ENCODE measurements around the gene JUNB.

JUNB gene

GRCh38 chr19:12779162-12779993 is 11.9 kb upstream of the JUNB start:
- ChIA-PET POLR2A (interaction anchor here (3.3 kb wide), 1 partner anchor 13 kb away, joined by 42 read pairs; the partner anchor contains the start of gene JUNB), CTCF (interaction anchor here (0.7 to 11.4 kb wide), 5 partner anchors 14 to 59 kb away, joined by 3 to 234 read pairs (median 14); partner anchors contain the start of genes JUNB, PRDX2 and THSD8)
- Histone ChIP-seq H3K4me3 (ENCODE audit: low read depth, low read length) (no peak overlapping the region), H3K4me1 (ENCODE audit: control insufficient read depth, insufficient read depth, low read length) (peaks cover 6% of the 10 kb centered on the region; the same call in 1 of the 2 replicates), H3K36me3 (ENCODE audit: control insufficient read depth in 2 of 2, insufficient read depth in 1 of 2, low read length in 2 of 2) (no peaks in the 10 kb centered on the region), H3K27ac (ENCODE audit: extremely low read depth, low read depth, low read length) (no peak overlapping the region), H3K9me3 (ENCODE audit: control insufficient read depth, insufficient read depth, low read depth, low read length) (no peaks in the 10 kb centered on the region)
- TF ChIP-seq SCRT2 (tag by site-specific recombination; IDR thresholded peaks at IDR 0.05) (peak; percentile 82), ZNF692 (tag by site-specific recombination; IDR thresholded peaks at IDR 0.05) (peak; percentile 29; the same call in 1 of the 2 replicates), ZNF341 (tag by site-specific recombination; IDR thresholded peaks at IDR 0.05; ENCODE audit: low read depth) (peak; percentile 33), ZNF146 (tag by site-specific recombination; IDR thresholded peaks at IDR 0.05) (no peak), GLIS2 (tag by site-specific recombination; IDR thresholded peaks at IDR 0.05) (peak; percentile 65), ZNF335 (tag by site-specific recombination; conservative IDR thresholded peaks at IDR 0.05) (peak; percentile 55), GLIS1 (tag by site-specific recombination; IDR thresholded peaks at IDR 0.05) (peak; percentile 90), CTCF (tag by site-specific recombination; IDR thresholded peaks at IDR 0.05) (peak; percentile 75), ZIC2 (tag by site-specific recombination; IDR thresholded peaks at IDR 0.05) (peak; percentile 80), ZNF600 (tag by site-specific recombination; IDR thresholded peaks at IDR 0.05) (peak; percentile 61), KLF7 (tag by site-specific recombination; IDR thresholded peaks at IDR 0.05; ENCODE audit: borderline replicate concordance) (no peak), PATZ1 (tag by site-specific recombination; IDR thresholded peaks at IDR 0.05) (peak; percentile 72), ZNF514 (tag by site-specific recombination; IDR thresholded peaks at IDR 0.05) (no peak)

GRCh38 chr19:12782174-12782423 is 9.2 kb upstream of the JUNB start:
- Histone ChIP-seq H3K4me3 (ENCODE audit: low read depth, low read length) (peak overlapping the region; percentile 47), H3K27ac (ENCODE audit: extremely low read depth, low read depth, low read length) (no peak overlapping the region; the same call in 1 of the 2 replicates), H3K36me3 (ENCODE audit: control insufficient read depth in 2 of 2, insufficient read depth in 1 of 2, low read length in 2 of 2) (no peaks in the 10 kb centered on the region), H3K4me1 (ENCODE audit: control insufficient read depth, insufficient read depth, low read length) (peaks cover 6% of the 10 kb centered on the region; the same call in 1 of the 2 replicates), H3K9me3 (ENCODE audit: control insufficient read depth, insufficient read depth, low read depth, low read length) (no peaks in the 10 kb centered on the region)
- ChIA-PET POLR2A (interaction anchor here (1.2 to 2.7 kb wide), 3 partner anchors 8 to 42 kb away, joined by 4 to 33 read pairs (median 4); partner anchors contain the start of gene JUNB), CTCF (interaction anchor here (0.7 to 11.4 kb wide), 3 partner anchors 9 to 16 kb away, joined by 3 to 234 read pairs (median 6); partner anchors contain the start of genes JUNB, PRDX2 and THSD8)
- TF ChIP-seq ZNF555 (tag by site-specific recombination; conservative IDR thresholded peaks at IDR 0.05), result no peak
- 0 out of 2 replicates have a peak, but pooled peaks have one; percentile 21 for TF ChIP-seq ZNF146 (tag by site-specific recombination; IDR thresholded peaks at IDR 0.05)
- no peak for TF ChIP-seq ZBTB26 (tag by site-specific recombination; optimal IDR thresholded peaks at IDR 0.05)
- peak; percentile 28 for TF ChIP-seq ZNF843 (tag by site-specific recombination; IDR thresholded peaks at IDR 0.05)
- no peak for TF ChIP-seq GLIS1 (tag by site-specific recombination; IDR thresholded peaks at IDR 0.05)
- peak; percentile 23 for TF ChIP-seq ZBTB7A (tag by site-specific recombination; IDR thresholded peaks at IDR 0.05; ENCODE audit: low read depth)
- no peak for TF ChIP-seq KLF9 (tag by site-specific recombination; IDR thresholded peaks at IDR 0.05; ENCODE audit: low read depth)

Data from HEK293 (cell line).